ENCODE measurements around the gene COQ5. TPM values are rescaled to one million over a fixed set of nuclear protein-coding genes. Genes with fewer than 3 reads are reported as not detected.

COQ5 gene
- total RNA-seq, 1 experiment from 2014 or later = 34.1 TPM

GRCh38 chr12:120463712-120464111, 65.2 kb downstream of the COQ5 start:
- ChIA-PET POLR2A (interaction anchor here (0.6 to 1.0 kb wide), 2 partner anchors 32 to 263 kb away, joined by 3 read pairs; partner anchors contain the start of genes DYNLL1 and RPLP0), CTCF (interaction anchor here (0.9 to 1.5 kb wide), 2 partner anchors 26 to 107 kb away, joined by 3 read pairs; no protein-coding TSS in a partner anchor), RAD21 (ENCODE audit: low non-redundant PET in 1 of 2, low total read pairs in 2 of 2, uncharacterized antibody in 2 of 2, unreplicated experiment in 2 of 2) (no interaction called here)
- ATAC-seq = no peak
- no TSS peak for BruUV-seq (replicated peaks)
- H3K9me2 ChIP-seq (ENCODE audit: insufficient read depth) = no peaks in the 10 kb centered on the region
- H3K4me2 ChIP-seq (ENCODE audit: low read length) = no peak overlapping the region
- intact Hi-C loops (cut with micrococcal nuclease) = no loop called here
- TF ChIP-seq, protein P1, sequence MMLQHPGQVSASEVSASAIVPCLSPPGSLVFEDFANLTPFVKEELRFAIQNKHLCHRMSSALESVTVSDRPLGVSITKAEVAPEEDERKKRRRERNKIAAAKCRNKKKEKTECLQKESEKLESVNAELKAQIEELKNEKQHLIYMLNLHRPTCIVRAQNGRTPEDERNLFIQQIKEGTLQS (IDR thresholded peaks at IDR 0.05) = no peak
- TF ChIP-seq RAD21 (IDR thresholded peaks at IDR 0.05; ENCODE audit: low read depth) (no peak), EGR1 (IDR thresholded peaks at IDR 0.05; ENCODE audit: low read depth) (no peak), ELF1 (IDR thresholded peaks at IDR 0.05; ENCODE audit: borderline replicate concordance, low read depth) (no peak), FOSL1 (IDR thresholded peaks at IDR 0.05; ENCODE audit: low read depth) (no peak), POLR2AphosphoS5 (IDR thresholded peaks at IDR 0.05; ENCODE audit: low read depth, low read length) (no peak; the same call in 1 of the 2 replicates), YY1 (IDR thresholded peaks at IDR 0.05; ENCODE audit: extremely low read depth, insufficient replicate concordance, low read depth, low read length) (no peak), SIN3A (IDR thresholded peaks at IDR 0.05; ENCODE audit: low read depth) (no peak), CEBPB (IDR thresholded peaks at IDR 0.05; ENCODE audit: low read depth) (no peak), CBX3 (IDR thresholded peaks at IDR 0.05; ENCODE audit: low read depth) (no peak), REST (IDR thresholded peaks at IDR 0.05; ENCODE audit: low read depth) (no peak), SRF (IDR thresholded peaks at IDR 0.05; ENCODE audit: low read depth) (no peak), ZFX (IDR thresholded peaks at IDR 0.05) (no peak), EZH2 (IDR thresholded peaks at IDR 0.05) (no peak), JUND (IDR thresholded peaks at IDR 0.05) (no peak), MAX (IDR thresholded peaks at IDR 0.05) (no peak), TCF7L2 (IDR thresholded peaks at IDR 0.05; ENCODE audit: borderline replicate concordance, extremely low read depth, insufficient read depth, insufficient read length) (no peak)
- TF ChIP-seq, protein P2, sequence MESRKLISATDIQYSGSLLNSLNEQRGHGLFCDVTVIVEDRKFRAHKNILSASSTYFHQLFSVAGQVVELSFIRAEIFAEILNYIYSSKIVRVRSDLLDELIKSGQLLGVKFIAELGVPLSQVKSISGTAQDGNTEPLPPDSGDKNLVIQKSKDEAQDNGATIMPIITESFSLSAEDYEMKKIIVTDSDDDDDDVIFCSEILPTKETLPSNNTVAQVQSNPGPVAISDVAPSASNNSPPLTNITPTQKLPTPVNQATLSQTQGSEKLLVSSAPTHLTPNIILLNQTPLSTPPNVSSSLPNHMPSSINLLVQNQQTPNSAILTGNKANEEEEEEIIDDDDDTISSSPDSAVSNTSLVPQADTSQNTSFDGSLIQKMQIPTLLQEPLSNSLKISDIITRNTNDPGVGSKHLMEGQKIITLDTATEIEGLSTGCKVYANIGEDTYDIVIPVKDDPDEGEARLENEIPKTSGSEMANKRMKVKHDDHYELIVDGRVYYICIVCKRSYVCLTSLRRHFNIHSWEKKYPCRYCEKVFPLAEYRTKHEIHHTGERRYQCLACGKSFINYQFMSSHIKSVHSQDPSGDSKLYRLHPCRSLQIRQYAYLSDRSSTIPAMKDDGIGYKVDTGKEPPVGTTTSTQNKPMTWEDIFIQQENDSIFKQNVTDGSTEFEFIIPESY (IDR thresholded peaks at IDR 0.05; ENCODE audit: extremely low read depth, insufficient replicate concordance, low read length) = no peak
- TF ChIP-seq, protein P3, sequence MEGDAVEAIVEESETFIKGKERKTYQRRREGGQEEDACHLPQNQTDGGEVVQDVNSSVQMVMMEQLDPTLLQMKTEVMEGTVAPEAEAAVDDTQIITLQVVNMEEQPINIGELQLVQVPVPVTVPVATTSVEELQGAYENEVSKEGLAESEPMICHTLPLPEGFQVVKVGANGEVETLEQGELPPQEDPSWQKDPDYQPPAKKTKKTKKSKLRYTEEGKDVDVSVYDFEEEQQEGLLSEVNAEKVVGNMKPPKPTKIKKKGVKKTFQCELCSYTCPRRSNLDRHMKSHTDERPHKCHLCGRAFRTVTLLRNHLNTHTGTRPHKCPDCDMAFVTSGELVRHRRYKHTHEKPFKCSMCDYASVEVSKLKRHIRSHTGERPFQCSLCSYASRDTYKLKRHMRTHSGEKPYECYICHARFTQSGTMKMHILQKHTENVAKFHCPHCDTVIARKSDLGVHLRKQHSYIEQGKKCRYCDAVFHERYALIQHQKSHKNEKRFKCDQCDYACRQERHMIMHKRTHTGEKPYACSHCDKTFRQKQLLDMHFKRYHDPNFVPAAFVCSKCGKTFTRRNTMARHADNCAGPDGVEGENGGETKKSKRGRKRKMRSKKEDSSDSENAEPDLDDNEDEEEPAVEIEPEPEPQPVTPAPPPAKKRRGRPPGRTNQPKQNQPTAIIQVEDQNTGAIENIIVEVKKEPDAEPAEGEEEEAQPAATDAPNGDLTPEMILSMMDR (IDR thresholded peaks at IDR 0.05 in 2 of 3, conservative IDR thresholded peaks at IDR 0.05 in 1 of 3; ENCODE audit: borderline replicate concordance in 1 of 3, insufficient read depth in 1 of 3, low read depth in 2 of 3, low read length in 2 of 3) = no peak
- H3K27ac ChIP-seq (ENCODE audit: low read depth, low read length) = no peak overlapping the region
- no peak overlapping the region for H3K9ac ChIP-seq (ENCODE audit: low read length)
- H3K9me3 ChIP-seq (ENCODE audit: control insufficient read depth in 1 of 2, insufficient read depth in 1 of 2, low read depth in 1 of 2, low read length in 2 of 2) = no peaks in the 10 kb centered on the region
- no peaks in the 10 kb centered on the region for H3K27me3 ChIP-seq (ENCODE audit: insufficient read depth, low read length)
- H3K79me2 ChIP-seq (ENCODE audit: insufficient read depth, low read length) = peaks cover 85% of the 10 kb centered on the region
- peaks cover 0 to 12% of the 10 kb centered on the region in 2 experiments; a peak in 2 of 4 replicates for H3K4me1 ChIP-seq (ENCODE audit: control insufficient read depth in 1 of 2, insufficient read depth in 2 of 2, low read length in 2 of 2)
- peaks cover 32% of the 10 kb centered on the region for H4K20me1 ChIP-seq (ENCODE audit: insufficient read depth)
- no peak for DNase-seq (ENCODE audit: low read depth, low spot score)
- H2AFZ ChIP-seq (ENCODE audit: low read depth, low read length, poor library complexity, severe bottlenecking) = no peak overlapping the region
- H3K36me3 ChIP-seq (ENCODE audit: control insufficient read depth in 1 of 2, insufficient read depth in 2 of 2, low read length in 2 of 2) = peaks cover 61 to 65% of the 10 kb centered on the region in 2 experiments
- H3K4me3 ChIP-seq (replicated peaks in 1 of 2; ENCODE audit: low read depth in 1 of 2, low read length in 2 of 2) = no peak overlapping the region
